Amygdala (tissue), 56 donors: Measurements from ENCODE around the gene PRPS1.
A peak's percentile ranks its signal among the peaks of the same experiment; 100 is the strongest.
"Not testable (repeated sequence)": the region's sequence is repeated elsewhere in the genome, so short reads cannot be mapped to it uniquely, and the experiment has no call there.

Experiments
- DNase-seq, 56 donors: peaks; one replicate each; lab custom pipeline; 2025; lab: John Stamatoyannopoulos, UW

PRPS1 gene

GRCh38 chrX:107627838-107628661, at the start of gene PRPS1:
PRPS1 (plus strand) TSS chrX:107628510; CDS start chrX:107628629, 119 bp downstream.
- DNase-seq: peak; percentile 3 to 90 (median 77)

DNA sequence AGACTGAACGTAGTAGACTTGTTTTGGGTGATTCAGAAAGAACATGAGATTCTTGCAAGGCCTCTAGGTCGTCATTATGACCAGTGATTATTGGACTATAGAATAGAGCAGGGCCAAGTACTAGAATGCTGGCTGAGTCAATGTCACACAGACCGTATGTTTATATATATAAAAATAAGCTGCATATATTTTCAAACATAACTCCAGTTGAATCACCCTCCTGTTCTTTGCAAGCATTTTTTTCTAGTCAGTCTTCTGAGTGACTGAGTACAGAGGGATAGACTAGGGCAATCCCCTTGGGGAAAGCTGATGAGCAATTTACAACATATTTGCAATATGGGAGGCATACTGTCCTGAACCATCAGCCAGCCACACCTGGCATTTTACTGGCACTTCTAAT, 48.4 kb upstream of the PRPS1 start:
- no peak for DNase-seq

DNA sequence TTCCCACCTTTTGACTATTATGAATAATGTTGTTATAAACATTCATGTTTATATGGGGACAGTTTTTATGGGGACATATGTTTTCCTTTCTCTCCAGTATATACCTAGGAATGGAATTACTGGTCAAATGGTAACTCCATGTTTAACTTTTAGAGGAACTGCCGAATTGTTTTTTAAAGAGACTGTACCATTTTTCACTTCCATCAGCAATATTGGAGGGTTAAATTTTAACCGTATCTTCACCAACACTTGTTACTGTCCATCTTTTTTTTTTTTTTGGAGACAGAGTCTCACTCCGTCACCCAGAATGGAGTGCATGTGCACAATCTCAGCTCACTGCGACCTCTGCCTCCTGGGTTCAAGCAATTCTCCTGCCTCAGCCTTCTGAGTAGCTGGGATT, 46.4 kb upstream of the PRPS1 start:
- no peak for DNase-seq

DNA sequence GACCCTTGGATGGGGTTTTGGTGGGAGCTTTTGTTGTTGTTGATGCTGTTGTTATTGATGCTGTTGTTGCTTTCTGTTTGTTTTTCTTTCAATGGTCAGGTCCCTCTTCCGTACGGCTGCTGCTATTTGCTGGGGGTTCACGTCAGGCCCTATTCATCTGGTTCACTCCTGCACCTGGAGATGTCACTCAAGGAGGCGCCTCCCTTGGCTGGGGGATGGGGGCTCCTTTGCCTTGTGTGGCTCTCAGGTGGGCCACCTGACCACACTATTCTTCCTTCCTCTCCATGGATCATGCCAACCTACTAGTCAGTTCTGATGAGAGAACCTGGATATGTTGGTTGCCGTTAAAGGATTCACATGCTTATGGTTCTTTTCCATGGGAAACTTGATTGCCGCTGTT, 39.1 kb upstream of the PRPS1 start:
- no peak for DNase-seq

DNA sequence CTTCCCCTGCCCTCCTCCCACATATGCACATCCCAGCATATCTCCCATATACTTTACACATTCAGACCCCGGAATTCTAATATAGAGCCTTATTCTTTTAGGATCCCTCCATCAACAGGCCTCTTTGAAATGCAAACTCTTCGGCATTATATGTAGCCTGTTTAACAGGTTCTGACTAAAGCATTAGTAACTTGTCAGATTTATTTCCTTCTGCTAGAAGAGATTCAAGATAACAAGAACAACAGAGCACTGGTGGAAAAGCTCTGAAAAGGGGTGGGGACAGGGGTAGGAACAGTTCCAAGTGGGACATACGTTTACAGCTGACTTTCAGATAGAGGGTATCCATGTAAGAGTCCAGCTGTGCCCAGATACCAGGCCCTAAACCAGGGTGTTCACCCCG, 31.7 kb upstream of the PRPS1 start:
- DNase-seq: no peak

GRCh38 chrX:107597264-107597663, 31.0 kb upstream of the PRPS1 start:
- no peak for DNase-seq

DNA sequence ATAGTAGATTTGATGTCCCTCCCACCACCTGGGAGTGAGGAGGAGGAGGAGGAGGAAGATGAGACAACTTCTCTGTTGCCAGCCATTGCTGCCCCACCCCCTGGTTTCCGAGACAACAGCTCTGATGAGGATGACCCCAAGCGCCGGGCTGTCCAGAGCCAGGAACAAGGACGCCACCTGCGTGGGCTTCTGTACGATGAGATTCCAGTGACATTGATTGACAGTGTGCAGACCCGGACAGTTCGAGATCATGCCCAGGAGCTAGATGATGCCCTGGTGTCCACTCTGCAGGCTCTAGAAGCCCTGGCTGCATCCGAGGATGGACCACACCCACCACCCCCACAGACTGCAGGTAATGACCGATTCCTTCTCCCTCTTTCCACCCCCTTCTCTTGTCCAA, 30.5 kb upstream of the PRPS1 start:
- no peak for DNase-seq

GRCh38 chrX:107599450-107599861, 28.9 kb upstream of the PRPS1 start:
- peak in 8 of 56 donors; percentile 1 to 29 (median 4) for DNase-seq

GRCh38 chrX:107600366-107600765, 27.9 kb upstream of the PRPS1 start:
- DNase-seq: no peak

DNA sequence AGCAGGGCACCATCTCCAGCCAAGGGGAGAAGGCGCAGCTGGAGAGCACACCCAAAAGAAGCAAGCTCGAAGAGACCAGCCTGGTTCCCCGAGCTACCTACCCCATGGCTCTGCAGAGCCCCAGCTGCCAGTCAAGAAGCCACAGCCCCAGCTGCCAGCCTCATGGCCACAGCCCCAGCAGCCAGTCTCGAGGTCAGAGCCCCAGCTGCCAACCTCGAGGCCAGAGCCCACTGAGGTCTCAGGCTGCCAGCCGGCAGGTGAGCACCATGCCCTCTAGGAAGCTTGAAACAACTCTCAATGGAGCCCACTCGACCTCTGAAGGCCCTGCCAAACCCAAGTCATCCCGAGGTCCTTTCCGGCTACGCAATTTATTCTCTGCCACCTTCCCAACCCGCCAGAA, 27.0 kb upstream of the PRPS1 start:
- DNase-seq: no peak

DNA sequence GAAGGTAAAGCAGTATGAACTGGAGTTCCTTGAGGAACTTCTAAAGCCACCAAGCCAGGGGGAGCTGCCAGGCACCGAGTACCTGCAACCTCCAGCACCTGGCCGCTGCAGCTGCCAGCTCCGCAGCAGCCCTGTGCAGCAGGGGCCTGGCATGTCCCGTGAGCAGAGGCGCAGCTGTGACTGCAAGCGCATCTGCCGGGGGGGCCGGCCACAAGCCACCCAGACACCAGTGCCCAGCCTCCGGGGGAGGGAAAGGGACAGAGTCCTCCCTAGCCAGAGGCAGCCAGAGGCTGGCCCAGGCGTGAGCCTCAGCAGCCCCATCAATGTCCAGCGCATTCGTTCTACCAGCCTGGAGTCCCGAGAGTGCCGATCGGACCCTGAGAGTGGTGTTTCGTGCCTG, 26.6 kb upstream of the PRPS1 start:
- DNase-seq: no peak

- no peak for DNase-seq
These were observed 25.5 kb upstream of the PRPS1 start for GRCh38 chrX:107602694-107603239.

- no peak for DNase-seq
These were observed 24.7 kb upstream of the PRPS1 start for GRCh38 chrX:107603429-107604159.

DNA sequence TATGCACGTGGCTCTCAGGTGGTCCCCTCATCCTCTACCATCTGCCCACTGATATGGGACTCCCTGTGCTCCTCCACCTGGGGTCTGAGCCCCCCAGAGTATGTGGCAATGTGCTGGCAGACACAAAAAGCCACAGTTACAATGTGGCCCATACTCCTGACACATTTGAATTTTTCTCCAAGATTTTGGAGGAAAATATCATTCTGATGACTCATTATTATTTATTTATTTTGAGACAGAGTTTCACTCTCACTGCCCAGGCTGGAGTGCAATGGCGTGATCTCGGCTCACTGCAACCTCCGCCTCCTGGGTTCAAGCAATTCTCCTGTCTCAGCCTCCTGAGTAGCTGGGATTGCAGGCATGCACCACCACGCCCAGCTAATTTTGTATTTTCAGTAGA, 19.2 kb upstream of the PRPS1 start:
- not testable (repeated sequence) for DNase-seq

- DNase-seq: no peak
These were observed 17.6 kb upstream of the PRPS1 start for GRCh38 chrX:107610667-107611066.

- no peak for DNase-seq
These were observed 8.4 kb upstream of the PRPS1 start for GRCh38 chrX:107619885-107620322.

DNA sequence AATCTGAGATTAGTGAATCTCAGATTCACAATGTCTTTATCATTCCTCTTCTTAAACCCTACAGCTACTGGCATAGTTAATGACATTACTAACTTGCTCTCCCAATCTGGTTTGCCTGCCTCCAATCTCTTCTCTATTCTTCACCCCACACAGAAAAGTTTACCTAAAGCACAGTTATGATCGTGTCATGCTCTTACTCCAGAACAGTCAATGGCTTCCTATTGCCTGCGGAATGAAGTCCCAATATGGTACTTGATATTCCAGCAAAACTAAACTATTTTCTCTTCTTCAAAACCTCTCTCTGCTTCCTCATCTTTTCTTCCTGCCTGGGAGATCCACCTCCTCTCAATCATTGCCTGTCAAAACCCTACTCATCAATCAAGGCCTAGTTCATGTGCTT, 3.4 kb upstream of the PRPS1 start:
- DNase-seq: no peak

DNA sequence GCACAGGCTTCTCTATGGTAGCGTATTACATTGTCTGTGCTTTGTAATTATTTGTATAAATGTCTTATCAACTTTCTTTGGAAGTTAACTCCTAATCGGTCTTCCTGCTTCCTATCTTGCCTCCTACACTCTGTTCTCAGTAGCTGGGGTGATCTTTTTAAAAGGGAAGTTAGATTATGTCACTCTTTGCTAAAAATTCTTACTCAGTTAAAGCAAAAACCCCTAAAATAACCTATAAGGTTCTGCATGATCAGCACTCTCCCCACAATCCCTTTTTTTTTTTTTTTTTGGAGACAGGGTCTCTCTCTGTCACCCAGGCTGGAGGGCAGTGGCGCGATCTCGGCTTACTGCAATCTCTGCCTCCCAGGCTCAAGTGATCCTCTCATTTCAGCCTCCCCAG, 2.6 kb upstream of the PRPS1 start:
- DNase-seq: no peak

GRCh38 chrX:107626481-107626880, 1.8 kb upstream of the PRPS1 start:
- no peak for DNase-seq

GRCh38 chrX:107626916-107627315, 1.4 kb upstream of the PRPS1 start:
- no peak for DNase-seq
